K562 (cell line): ENCODE results near the gene OXSM. TPM values are rescaled to one million over a fixed set of nuclear protein-coding genes. Genes with fewer than 3 reads are reported as not detected.
A peak's percentile ranks its signal among the peaks of the same experiment; 100 is the strongest.

Experiments used
- ATAC-seq: fragments of 200-7000 bp; cut with Tn5 transposase; 3 replicates; pipeline ENCODE4 v1.9.1; 2020; ENCODE audit warnings: moderate library complexity
- BruUV-seq: library from RNA; stranded (reverse); fragments of 400-500 nt; replicated peaks from 2 replicates; lab custom pipeline; 2021; lab: Mats Ljungman, UMichigan
- CTCF ChIA-PET: fragments of 300-600 bp; formaldehyde crosslinking; extraction: SDS; loops from one replicate; lab custom pipeline; 2021; ENCODE audit warnings: low intra/inter-chr PET ratio; lab: Yijun Ruan, JAX
- POLR2A ChIA-PET: fragments of 300-600, 350-650 bp; sonication (Branson Sonifier 250); formaldehyde crosslinking; extraction: SDS; loops from one replicate; lab custom pipeline; 2021; ENCODE audit warnings: antibody characterized with exemption, inconsistent platforms; lab: Yijun Ruan, JAX
- DNase-seq, 4 experiments: peaks; one replicate each; pipeline versions ENCODE4 v3.0.0 to v3.0.0-alpha.2; 2011 to 2018; ENCODE audit warnings: low spot score in 3 of 4, mixed read lengths in 3 of 4; ENCODE audit errors: extremely low read depth in 1 of 4
- FAIRE-seq: peaks from 2 replicates; lab custom pipeline; 2011; peaks lifted over from hg19 to GRCh38; lab: Jason Lieb, UNC
- H2AFZ ChIP-seq: 2 replicates; pipeline ENCODE4 v1.6.0; 2011; ENCODE audit warnings: low read depth, low read length, control low read depth, inconsistent platforms
- H3K27ac ChIP-seq: fragments of 200-600 bp; 3 replicates; pipeline ENCODE4 v1.8.0; 2011; ENCODE audit warnings: low read depth, mild to moderate bottlenecking, control low read depth, inconsistent platforms, low read length, moderate library complexity, mixed read lengths; ENCODE audit errors: extremely low read depth
- H3K27me3 ChIP-seq, 2 experiments: fragments of 300-600 bp in 1 of 2; 2 replicates in 1 of 2; 3 replicates in 1 of 2; pipeline versions ENCODE4 v1.6.0 to v1.8.0; 2011; ENCODE audit warnings: inconsistent platforms in 2 of 2, low read length in 2 of 2, mild to moderate bottlenecking in 1 of 2, mixed read lengths in 1 of 2, moderate library complexity in 1 of 2; ENCODE audit not compliant: control insufficient read depth in 2 of 2, insufficient read depth in 2 of 2
- H3K36me3 ChIP-seq: fragments of 300-600 bp; 3 replicates; pipeline ENCODE4 v1.8.0; 2011; ENCODE audit warnings: mild to moderate bottlenecking, low read length, inconsistent platforms; ENCODE audit not compliant: control insufficient read depth, insufficient read depth
- H3K4me1 ChIP-seq, 2 experiments: fragments of 200-600 bp in 1 of 2; replicated peaks in 1 of 2; 2 replicates in 1 of 2; 3 replicates in 1 of 2; pipeline versions ENCODE4 v1.5.1 to v1.8.0; 2011; ENCODE audit warnings: inconsistent platforms in 2 of 2, low read length in 2 of 2, mild to moderate bottlenecking in 1 of 2, mixed read lengths in 1 of 2, moderate library complexity in 1 of 2; ENCODE audit not compliant: control insufficient read depth in 2 of 2, insufficient read depth in 2 of 2
- H3K4me2 ChIP-seq: 2 replicates; pipeline ENCODE4 v1.6.1; 2011; ENCODE audit warnings: low read length, control low read depth, inconsistent platforms, mixed read lengths; ENCODE audit not compliant: insufficient read depth
- H3K4me3 ChIP-seq: fragments of 200-600 bp; sonication (generic), shearing (Covaris generic); 2 replicates; pipeline ENCODE4 v1.5.1; 2016; ENCODE audit warnings: control low read depth, inconsistent platforms
- H3K79me2 ChIP-seq: fragments of 200-600 bp; 3 replicates; pipeline ENCODE4 v1.8.0; 2011; ENCODE audit warnings: low read length, inconsistent platforms; ENCODE audit not compliant: control insufficient read depth, insufficient read depth
- H3K9ac ChIP-seq, 2 experiments: 2 replicates each; pipeline versions ENCODE4 v1.6.0 to v1.6.1; 2011; ENCODE audit warnings: low read depth in 2 of 2, low read length in 2 of 2, control low read depth in 1 of 2, inconsistent platforms in 1 of 2, mild to moderate bottlenecking in 1 of 2, mixed read lengths in 1 of 2; ENCODE audit not compliant: insufficient read depth in 1 of 2
- H3K9me1 ChIP-seq: one replicate; pipeline ENCODE4 v1.6.0; 2011; ENCODE audit warnings: inconsistent platforms, mild to moderate bottlenecking, low read length, moderate library complexity; ENCODE audit not compliant: control insufficient read depth, insufficient read depth
- H3K9me3 ChIP-seq: replicated peaks from 2 replicates; pipeline ENCODE4 v1.5.1; 2011; ENCODE audit warnings: low read depth, low read length, inconsistent platforms; ENCODE audit not compliant: control insufficient read depth, insufficient read depth
- H4K20me1 ChIP-seq: replicated peaks from 2 replicates; pipeline ENCODE4 v1.6.1; 2011; ENCODE audit warnings: low read length, inconsistent platforms, mixed read lengths; ENCODE audit not compliant: control insufficient read depth, insufficient read depth
- ARID3B ChIP-seq: fragments of 250-450 bp; sonication (Bioruptor Pico); IDR thresholded peaks from 2 replicates; pipeline ENCODE4 v1.4.0; 2020; ENCODE audit warnings: borderline replicate concordance
- ESRRB ChIP-seq: fragments of 250-450 bp; sonication (Bioruptor Pico); IDR thresholded peaks from 2 replicates; pipeline ENCODE4 v1.5.0; 2020; ENCODE audit warnings: mild to moderate bottlenecking, moderate library complexity, borderline replicate concordance
- JUNB ChIP-seq: fragments of 450-650 bp; formaldehyde crosslinking; conservative IDR thresholded peaks from 2 replicates; pipeline ENCODE4 v1.4.0; 2020; ENCODE audit warnings: mild to moderate bottlenecking
- KDM5B ChIP-seq: fragments of 200-600 bp; sonication (generic); IDR thresholded peaks from 2 replicates; pipeline ENCODE4 v1.6.1; 2012; ENCODE audit warnings: low read depth, mild to moderate bottlenecking, moderate library complexity, low read length, control low read depth, inconsistent platforms; ENCODE audit not compliant: insufficient replicate concordance
- NR2C1 ChIP-seq, 2 experiments: fragments of 450-650 bp; IDR thresholded peaks; 2 replicates each; pipeline ENCODE4 v1.6.1; 2017; ENCODE audit warnings: mild to moderate bottlenecking in 2 of 2, antibody characterized with exemption in 1 of 2, inconsistent platforms in 1 of 2, missing compliant biosample characterization in 1 of 2, missing genetic modification characterization in 1 of 2
- PTRF ChIP-seq: fragments of 450-650 bp; IDR thresholded peaks from 2 replicates; pipeline ENCODE4 v1.6.1; 2016; ENCODE audit warnings: mild to moderate bottlenecking, missing genetic modification characterization, missing compliant biosample characterization
- SMAD3 ChIP-seq: fragments of 450-650 bp; formaldehyde crosslinking; conservative IDR thresholded peaks from 2 replicates; pipeline ENCODE4 v1.4.0; 2020; ENCODE audit warnings: mild to moderate bottlenecking
- SMARCA5 ChIP-seq: fragments of 450-650 bp; IDR thresholded peaks from 2 replicates; pipeline ENCODE4 v1.6.1; 2016
- TFE3 ChIP-seq: fragments of 450-650 bp; formaldehyde crosslinking; IDR thresholded peaks from 2 replicates; pipeline ENCODE4 v1.4.0; 2020; ENCODE audit warnings: mild to moderate bottlenecking, mixed read lengths
- UBTF ChIP-seq, 2 experiments: IDR thresholded peaks; 2 replicates each; pipeline ENCODE4 v1.6.1; 2012; ENCODE audit warnings: improper control_type of control experiment in 2 of 2, low read depth in 2 of 2, low read length in 2 of 2, borderline replicate concordance in 1 of 2
- ZBTB26 ChIP-seq: fragments of 450-650 bp; formaldehyde crosslinking; IDR thresholded peaks from 2 replicates; pipeline ENCODE4 v1.4.0; 2022; ENCODE audit warnings: missing genetic modification characterization
- ZNF324 ChIP-seq: fragments of 250-450 bp; sonication (Bioruptor Pico); IDR thresholded peaks from 2 replicates; pipeline ENCODE4 v1.4.0; 2020; ENCODE audit warnings: mild to moderate bottlenecking
- WGBS: fragments of 100-300 bp; shearing (Covaris generic); methylation state at CpG from one replicate; pipeline ENCODE4 v1.1.6; 2016; ENCODE audit warnings: low coverage, mixed read lengths; ENCODE audit not compliant: insufficient coverage; ENCODE audit errors: missing lambda C conversion rate; 5-methylcytosine and 5-hydroxymethylcytosine counted together
- in situ Hi-C: fragments of 300-500 bp; cut with MboI; formaldehyde crosslinking; loops from 4 replicates; pipeline ENCODE4 v1.15.0; 2018; ENCODE audit warnings: inconsistent platforms, mixed read lengths
- intact Hi-C: fragments of 100-400 bp; cut with micrococcal nuclease; formaldehyde crosslinking; loops from 2 replicates; pipeline ENCODE4 v1.14.2; 2022
- polyA plus RNA-seq, 8 experiments: library from polyadenylated mRNA; depleted of rRNA in 4 of 8; stranded (reverse) in 5 of 8; unstranded in 3 of 8; fragments of >200 nt; fragmentation: Nextera tagmentation in 2 of 8; fragmentation: Illumina TruSeq in 1 of 8; extraction: Ambion mirVana in 2 of 8; extraction: Trizol in 1 of 8; gene quantifications; 2 replicates each; pipeline versions ENCODE4 v1.2.1 to v1.2.3, GENCODE V29; 2011 to 2014; ENCODE audit warnings: inconsistent platforms in 1 of 8, missing spikeins in 1 of 8
- total RNA-seq, 7 experiments: library from RNA; depleted of rRNA in 6 of 7; stranded (reverse); fragments of >200 nt in 6 of 7; fragmentation: Illumina TruSeq in 2 of 7; extraction: Trizol in 2 of 7; gene quantifications; 2 replicates each; pipeline versions ENCODE4 v1.2.1 to v1.2.3, GENCODE V29; 2011 to 2021; ENCODE audit warnings: low replicate concordance in 1 of 7

Gene OXSM
- total and polyA plus RNA-seq, 9 of the 15 experiments (the other 6 are each of a cell fraction or from before 2014, with no cell fraction given), result 24.0 to 107 (median 34.0) TPM

- DNase-seq, result peak; percentile 35 to 41 (median 38)
- no peak for FAIRE-seq
- 0 out of 3 replicates have a peak, but pooled peaks have one; percentile 1 for ATAC-seq
- H2AFZ ChIP-seq, result no peak overlapping the region; the same call in 1 of the 2 replicates
- H3K27me3 ChIP-seq, result no peaks in the 10 kb centered on the region
- H3K9me1 ChIP-seq, result no peaks in the 10 kb centered on the region
- peak overlapping the region; percentile 83 for H3K27ac ChIP-seq
- BruUV-seq, result TSS peak; percentile 50
- ChIA-PET POLR2A (interaction anchor here (1.2 to 1.5 kb wide), 2 partner anchors 9 to 16 kb away, joined by 3 to 10 read pairs; no protein-coding TSS in a partner anchor), CTCF (interaction anchor here (0.6 kb wide), 1 partner anchor 63 kb away, joined by 3 read pairs; no protein-coding TSS in a partner anchor)
- H3K4me2 ChIP-seq, result peak overlapping the region; percentile 95
- 4% methylated on average over 3 of the region's 3 CpGs for WGBS
- in situ Hi-C loops, result no loop called here
- peaks cover 68% of the 10 kb centered on the region for H3K79me2 ChIP-seq
- intact Hi-C loops, result loop anchor here (2.0 kb wide), 1 partner anchor 119 kb away; no protein-coding TSS in a partner anchor
- peak overlapping the region; percentile 78 to 83; a peak in 3 of 4 replicates for H3K9ac ChIP-seq
- peak overlapping the region; percentile 85 for H3K4me3 ChIP-seq
- no peaks in the 10 kb centered on the region for H4K20me1 ChIP-seq
- 0 out of 2 replicates have a peak, but pooled peaks cover 4% of the 10 kb centered on the region for H3K9me3 ChIP-seq
- peaks cover 29% of the 10 kb centered on the region for H3K36me3 ChIP-seq
- peaks cover 12 to 26% of the 10 kb centered on the region in 2 experiments; a peak in 4 of 5 replicates for H3K4me1 ChIP-seq
- TF ChIP-seq SMAD3 (CRISPR knock-in tag) (no peak), JUNB (no peak), PTRF (tag) (no peak), TFE3 (peak; percentile 21), ZNF324 (no peak), ESRRB (CRISPR knock-in tag) (no peak), ARID3B (CRISPR knock-in tag) (no peak), SMARCA5 (no peak), ZBTB26 (CRISPR knock-in tag) (no peak), KDM5B (no peak), NR2C1 (IDR thresholded peaks at IDR 0.05) (peak; percentile 21; the same call in 1 of the 2 replicates), NR2C1 (tag; IDR thresholded peaks at IDR 0.05) (no peak), UBTF (IDR thresholded peaks at IDR 0.05; ENCODE audit: borderline replicate concordance in 1 of 2, low read depth in 2 of 2, low read length in 2 of 2) (no peak)
Observed at GRCh38 chr3:25781758-25782594, 7.9 kb upstream of the OXSM start.
